Suprapubic skin (tissue), 3 donors: ENCODE measurements around the gene ZNF71.

Experiments used
- EP300 ChIP-seq: sonication (generic); formaldehyde crosslinking; IDR thresholded peaks from one replicate; pipeline ENCODE4 v1.6.1; 2017; ENCODE audit warnings: antibody characterized with exemption
- TF ChIP-seq, protein P1 (sequence below), 2 donors: fragments of 200-600 bp in 1 of 2; fragments of 450-650 bp in 1 of 2; sonication (generic) in 1 of 2; IDR thresholded peaks; one replicate each; pipeline ENCODE4 v1.5.1; 2016 to 2019; ENCODE audit warnings: antibody characterized with exemption in 2 of 2, mild to moderate bottlenecking in 1 of 2, moderate library complexity in 1 of 2

DNA sequence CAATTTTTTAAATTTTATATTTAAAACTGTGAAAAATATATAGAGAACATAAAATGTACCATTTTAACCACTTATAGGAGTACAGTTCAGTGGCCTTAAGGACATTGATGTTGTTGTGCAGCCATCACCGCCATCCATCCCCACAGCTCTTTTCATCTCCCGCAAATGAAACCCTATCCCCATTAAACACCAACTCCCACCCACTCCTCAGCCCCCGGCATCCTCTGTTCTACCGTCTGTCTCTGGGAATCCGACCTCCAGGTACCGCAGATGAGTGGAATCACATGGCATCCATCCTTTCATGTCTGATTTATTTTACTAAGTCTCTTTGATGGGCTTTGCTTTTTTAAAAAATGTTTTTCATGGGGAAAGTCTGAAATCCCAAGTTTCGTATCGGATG is 24.0 kb downstream of the ZNF71 start:
- TF ChIP-seq, protein P1, sequence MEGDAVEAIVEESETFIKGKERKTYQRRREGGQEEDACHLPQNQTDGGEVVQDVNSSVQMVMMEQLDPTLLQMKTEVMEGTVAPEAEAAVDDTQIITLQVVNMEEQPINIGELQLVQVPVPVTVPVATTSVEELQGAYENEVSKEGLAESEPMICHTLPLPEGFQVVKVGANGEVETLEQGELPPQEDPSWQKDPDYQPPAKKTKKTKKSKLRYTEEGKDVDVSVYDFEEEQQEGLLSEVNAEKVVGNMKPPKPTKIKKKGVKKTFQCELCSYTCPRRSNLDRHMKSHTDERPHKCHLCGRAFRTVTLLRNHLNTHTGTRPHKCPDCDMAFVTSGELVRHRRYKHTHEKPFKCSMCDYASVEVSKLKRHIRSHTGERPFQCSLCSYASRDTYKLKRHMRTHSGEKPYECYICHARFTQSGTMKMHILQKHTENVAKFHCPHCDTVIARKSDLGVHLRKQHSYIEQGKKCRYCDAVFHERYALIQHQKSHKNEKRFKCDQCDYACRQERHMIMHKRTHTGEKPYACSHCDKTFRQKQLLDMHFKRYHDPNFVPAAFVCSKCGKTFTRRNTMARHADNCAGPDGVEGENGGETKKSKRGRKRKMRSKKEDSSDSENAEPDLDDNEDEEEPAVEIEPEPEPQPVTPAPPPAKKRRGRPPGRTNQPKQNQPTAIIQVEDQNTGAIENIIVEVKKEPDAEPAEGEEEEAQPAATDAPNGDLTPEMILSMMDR (IDR thresholded peaks at IDR 0.05): no peak
- no peak for TF ChIP-seq EP300
